Measurements from ENCODE around the gene MTHFD1L.

Gene MTHFD1L

GRCh38 chr6:150939399-150939798 is 73.9 kb downstream of the MTHFD1L start:
- TF ChIP-seq LEF1 (IDR thresholded peaks at IDR 0.05; ENCODE audit: borderline replicate concordance) (no peak), FOXA1 (IDR thresholded peaks at IDR 0.05) (no peak), ELF4 (IDR thresholded peaks at IDR 0.05) (no peak), NFRKB (IDR thresholded peaks at IDR 0.05) (no peak), L3MBTL2 (conservative IDR thresholded peaks at IDR 0.05) (no peak)
- CTCF ChIA-PET: no interaction called here
- DNase-seq (ENCODE audit: extremely low spot score): no peak
- POLR2A ChIA-PET: no interaction called here

GRCh38 chr6:150940941-150941340 is 75.4 kb downstream of the MTHFD1L start:
- no peak for DNase-seq (ENCODE audit: extremely low spot score)
- no peak for TF ChIP-seq L3MBTL2 (conservative IDR thresholded peaks at IDR 0.05)
- TF ChIP-seq FOXK2 (IDR thresholded peaks at IDR 0.05): no peak
- TF ChIP-seq FOXA1 (IDR thresholded peaks at IDR 0.05): no peak
- no peak for TF ChIP-seq FOXM1 (IDR thresholded peaks at IDR 0.05; ENCODE audit: borderline replicate concordance)
- TF ChIP-seq HDGF (IDR thresholded peaks at IDR 0.05; ENCODE audit: borderline replicate concordance): no peak
- TF ChIP-seq ARNT (IDR thresholded peaks at IDR 0.05): no peak
- no peak for TF ChIP-seq BHLHE40 (IDR thresholded peaks at IDR 0.05; ENCODE audit: borderline replicate concordance)
- TF ChIP-seq PKNOX1 (IDR thresholded peaks at IDR 0.05): no peak
- no peak for TF ChIP-seq SUZ12 (IDR thresholded peaks at IDR 0.05)
- TF ChIP-seq SP1 (IDR thresholded peaks at IDR 0.05): no peak
- no peak for TF ChIP-seq ZNF384 (IDR thresholded peaks at IDR 0.05)
- TF ChIP-seq LEF1 (IDR thresholded peaks at IDR 0.05; ENCODE audit: borderline replicate concordance): no peak
- no peak for TF ChIP-seq TARDBP (IDR thresholded peaks at IDR 0.05)
- TF ChIP-seq CTBP1 (IDR thresholded peaks at IDR 0.05; ENCODE audit: borderline replicate concordance): no peak
- no peak for TF ChIP-seq NFRKB (IDR thresholded peaks at IDR 0.05)
- ChIA-PET CTCF (no interaction called here), POLR2A (no interaction called here)

GRCh38 chr6:150949526-150949925 is 84.0 kb downstream of the MTHFD1L start:
- no peak for DNase-seq (ENCODE audit: extremely low spot score)
- TF ChIP-seq NFRKB (IDR thresholded peaks at IDR 0.05) (no peak), FOXA1 (IDR thresholded peaks at IDR 0.05) (no peak), HDGF (IDR thresholded peaks at IDR 0.05; ENCODE audit: borderline replicate concordance) (no peak), SP1 (IDR thresholded peaks at IDR 0.05) (no peak), SUZ12 (IDR thresholded peaks at IDR 0.05) (no peak), FOXK2 (IDR thresholded peaks at IDR 0.05) (no peak), BHLHE40 (IDR thresholded peaks at IDR 0.05; ENCODE audit: borderline replicate concordance) (no peak), TARDBP (IDR thresholded peaks at IDR 0.05) (no peak)
- ChIA-PET CTCF (no interaction called here), POLR2A (no interaction called here)

DNA sequence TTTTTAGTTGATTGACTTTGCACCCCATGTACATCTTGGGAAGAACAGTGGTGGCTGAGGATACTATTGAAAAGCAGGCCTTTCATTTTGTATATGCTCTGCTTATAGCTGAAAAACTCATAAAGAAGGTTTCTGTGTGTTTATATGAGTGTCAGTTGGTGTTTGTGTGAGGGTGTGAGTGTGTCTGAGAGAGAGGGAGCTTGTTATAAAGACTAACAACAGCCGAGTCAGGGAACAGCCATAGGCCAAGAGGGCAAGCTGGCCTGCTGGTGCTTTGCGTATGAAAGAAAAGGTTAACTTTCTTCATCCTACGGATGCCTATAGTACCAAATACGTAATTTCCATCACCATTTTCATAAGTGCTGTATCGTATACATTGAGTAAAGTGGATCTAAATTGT is 88.3 kb downstream of the MTHFD1L start:
- ChIA-PET POLR2A (no interaction called here), CTCF (interaction anchor here (0.7 kb wide), 2 partner anchors 405 to 1208 kb away, joined by 3 read pairs; no protein-coding TSS in a partner anchor)
- no peak for DNase-seq (ENCODE audit: extremely low spot score)
- TF ChIP-seq SUZ12 (IDR thresholded peaks at IDR 0.05) (no peak), ARNT (IDR thresholded peaks at IDR 0.05) (no peak), LEF1 (IDR thresholded peaks at IDR 0.05; ENCODE audit: borderline replicate concordance) (no peak), FOXK2 (IDR thresholded peaks at IDR 0.05) (no peak), ZNF384 (IDR thresholded peaks at IDR 0.05) (no peak), TARDBP (IDR thresholded peaks at IDR 0.05) (no peak)

- DNase-seq (ENCODE audit: extremely low spot score): no peak
- ChIA-PET CTCF (interaction anchor here (0.6 kb wide), 1 partner anchor 67 kb away, joined by 3 read pairs; no protein-coding TSS in a partner anchor), POLR2A (no interaction called here)
- TF ChIP-seq FOXA1 (IDR thresholded peaks at IDR 0.05) (no peak), SUZ12 (IDR thresholded peaks at IDR 0.05) (no peak), L3MBTL2 (conservative IDR thresholded peaks at IDR 0.05) (no peak), HDGF (IDR thresholded peaks at IDR 0.05; ENCODE audit: borderline replicate concordance) (no peak), NFRKB (IDR thresholded peaks at IDR 0.05) (no peak), PKNOX1 (IDR thresholded peaks at IDR 0.05) (no peak), SP1 (IDR thresholded peaks at IDR 0.05) (no peak), ZNF384 (IDR thresholded peaks at IDR 0.05) (no peak), CTBP1 (IDR thresholded peaks at IDR 0.05; ENCODE audit: borderline replicate concordance) (no peak), BHLHE40 (IDR thresholded peaks at IDR 0.05; ENCODE audit: borderline replicate concordance) (no peak), TARDBP (IDR thresholded peaks at IDR 0.05) (no peak)
Observed at GRCh38 chr6:150959166-150959565, 93.7 kb downstream of the MTHFD1L start.

DNA sequence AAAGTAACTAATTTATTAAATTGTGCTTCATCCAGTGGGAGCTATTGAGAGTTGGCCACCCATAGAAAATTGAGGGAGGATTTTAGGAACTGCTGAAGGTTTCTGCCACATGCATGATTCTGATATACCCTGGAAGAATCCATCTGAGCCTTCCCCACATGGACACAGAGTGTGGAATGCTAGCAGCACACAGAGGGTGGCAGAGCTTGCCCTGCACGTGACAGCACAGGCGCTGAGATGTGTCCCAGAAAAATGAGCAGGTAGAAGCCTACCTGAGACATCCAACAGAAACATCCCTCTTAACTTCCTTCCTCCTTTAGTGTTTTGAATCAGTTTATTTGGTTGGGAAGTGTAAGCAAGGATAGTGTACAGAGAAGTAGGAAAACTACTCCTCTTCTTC is 96.9 kb downstream of the MTHFD1L start:
- TF ChIP-seq SP1 (IDR thresholded peaks at IDR 0.05) (no peak), NFRKB (IDR thresholded peaks at IDR 0.05) (no peak), FOXA1 (IDR thresholded peaks at IDR 0.05) (no peak), LEF1 (IDR thresholded peaks at IDR 0.05; ENCODE audit: borderline replicate concordance) (no peak), FOXK2 (IDR thresholded peaks at IDR 0.05) (no peak), SUZ12 (IDR thresholded peaks at IDR 0.05) (no peak), ELF4 (IDR thresholded peaks at IDR 0.05) (no peak), BHLHE40 (IDR thresholded peaks at IDR 0.05; ENCODE audit: borderline replicate concordance) (no peak), PKNOX1 (IDR thresholded peaks at IDR 0.05) (no peak)
- ChIA-PET POLR2A (no interaction called here), CTCF (no interaction called here)
- DNase-seq (ENCODE audit: extremely low spot score): no peak

- CTCF ChIA-PET: no interaction called here
- TF ChIP-seq HDGF (IDR thresholded peaks at IDR 0.05; ENCODE audit: borderline replicate concordance) (no peak), CTBP1 (IDR thresholded peaks at IDR 0.05; ENCODE audit: borderline replicate concordance) (no peak), SP1 (IDR thresholded peaks at IDR 0.05) (no peak), PKNOX1 (IDR thresholded peaks at IDR 0.05) (peak; percentile 17; the same call in 1 of the 2 replicates), TARDBP (IDR thresholded peaks at IDR 0.05) (no peak)
- no peak for DNase-seq (ENCODE audit: extremely low spot score)
- POLR2A ChIA-PET: no interaction called here
Observed at GRCh38 chr6:150964765-150965164, 99.3 kb downstream of the MTHFD1L start.
